Dermis microvascular lymphatic vessel endothelial cell (primary cell): ENCODE results near the gene MSLN. TPM values are rescaled to one million over a fixed set of nuclear protein-coding genes. Genes with fewer than 3 reads are reported as not detected.

Experiments
- DNase-seq, 2 donors: peaks; one replicate each; pipeline versions ENCODE4 v3.0.0 to v3.0.0-alpha.2; 2010; ENCODE audit warnings: low read depth in 2 of 2
- total RNA-seq: library from RNA; depleted of rRNA; stranded (reverse); fragments of >200 nt; gene quantifications from 2 replicates; pipeline ENCODE4 v1.2.1, GENCODE V29; 2014

Gene MSLN
- total RNA-seq, 1 donor from 2014 or later: 0.39 TPM

- no peak for DNase-seq
Measured at GRCh38 chr16:754656-755055, 5.9 kb upstream of the MSLN start.

DNA sequence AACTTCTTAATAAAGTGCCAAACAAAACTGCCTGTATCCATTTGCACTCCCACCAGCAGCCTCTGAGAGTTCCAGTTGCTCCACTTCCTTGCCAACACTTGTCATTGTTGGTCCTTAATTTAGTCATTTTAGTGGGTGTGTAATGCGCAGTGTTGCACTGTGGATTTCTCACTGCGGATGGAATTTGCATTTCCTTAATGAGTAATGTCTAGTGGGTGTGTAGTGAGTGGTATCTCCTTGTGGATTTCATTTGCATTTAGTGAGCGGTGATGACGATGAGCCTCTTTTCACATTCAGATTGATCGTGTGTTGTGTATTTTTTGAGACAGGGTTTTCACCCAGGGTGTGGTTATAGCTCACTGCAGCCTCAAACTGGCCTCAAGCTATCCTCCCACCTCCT is 4.1 kb upstream of the MSLN start:
- DNase-seq: no peak

DNA sequence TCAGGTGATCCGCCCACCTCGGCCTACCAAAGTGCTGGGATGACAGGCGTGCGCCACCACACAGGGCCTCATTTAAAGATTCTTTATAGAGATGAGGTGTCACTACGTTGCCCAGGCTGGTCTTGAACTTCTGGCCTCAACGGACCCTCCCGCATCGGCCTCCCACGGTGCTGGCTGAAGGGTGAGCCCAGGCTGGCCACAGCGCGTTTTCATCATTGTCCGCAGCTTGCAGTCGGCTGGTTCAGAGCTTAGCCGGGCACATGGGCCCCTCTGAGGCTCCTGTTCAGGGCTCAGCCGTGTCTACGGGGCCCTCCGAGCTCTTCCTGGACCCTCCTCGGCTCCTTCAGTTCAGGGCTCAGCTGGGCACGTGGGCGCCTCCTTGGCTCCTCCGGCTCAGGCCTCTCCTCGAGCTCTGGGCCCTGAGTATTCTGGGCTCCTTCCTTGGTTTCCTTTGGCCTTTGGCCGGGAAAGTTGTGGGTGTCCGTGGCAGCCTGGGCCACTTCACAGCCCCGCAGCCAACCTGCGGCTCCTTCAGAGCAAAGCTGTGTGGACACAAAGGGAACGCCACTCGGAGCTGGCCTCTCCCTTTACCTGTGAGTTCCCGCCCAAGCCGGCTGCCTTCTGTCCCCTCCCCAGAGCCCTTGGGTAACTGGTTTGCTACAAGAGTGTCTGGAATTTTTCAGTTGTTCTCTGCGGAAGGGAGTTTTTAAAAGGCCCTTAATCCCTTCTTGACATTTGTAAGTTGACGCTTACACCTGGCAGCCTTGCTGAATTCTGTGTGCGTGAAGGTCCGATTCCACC is 1.2 kb upstream of the MSLN start:
- no peak for DNase-seq

- no peak for DNase-seq
Measured at GRCh38 chr16:760065-760464, 469 bp upstream of the MSLN start.

DNA sequence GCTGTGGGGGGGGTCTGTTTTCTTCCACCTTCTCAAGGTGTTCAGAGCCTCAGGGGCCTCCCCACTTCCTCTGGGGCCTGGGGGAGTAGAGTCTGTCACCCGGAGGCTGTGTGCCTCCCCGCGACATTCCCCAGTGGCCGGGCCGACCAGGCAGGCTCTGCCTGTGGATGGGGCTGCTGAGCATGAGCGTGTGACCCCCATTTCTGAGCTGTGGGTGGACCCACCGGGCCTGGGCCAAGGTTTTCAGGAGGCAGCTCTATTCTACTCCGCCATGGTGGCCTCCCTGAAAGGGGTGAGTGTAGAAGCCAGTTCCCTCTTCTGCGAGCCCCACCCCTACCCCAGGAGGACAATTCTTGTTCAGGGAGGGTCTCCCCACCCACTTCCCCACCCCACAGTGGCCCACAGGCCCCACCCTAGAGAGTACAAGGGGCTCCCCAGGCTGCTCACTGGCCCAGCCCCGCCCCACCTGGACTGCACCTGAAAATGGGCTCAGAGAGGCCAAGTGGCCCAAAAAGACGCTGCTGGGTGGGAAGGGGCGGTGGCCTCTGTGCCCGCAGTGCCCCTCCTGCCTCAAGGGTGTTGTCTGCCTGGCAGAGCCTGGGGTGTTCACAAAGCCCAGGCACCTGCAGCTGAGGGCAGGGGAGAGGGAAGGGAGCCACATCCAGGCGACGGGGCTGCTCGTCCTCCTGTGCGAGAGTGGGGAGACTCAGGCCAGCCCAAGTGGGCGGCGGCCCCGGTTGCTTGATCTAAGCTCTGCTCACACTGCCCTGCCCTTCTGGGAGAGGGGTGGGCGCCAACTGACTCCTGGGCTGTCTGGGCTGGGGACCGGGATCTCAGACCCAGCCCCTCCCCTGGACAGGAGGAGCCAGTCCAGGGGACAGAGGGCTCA is 1.3 kb downstream of the MSLN start:
- DNase-seq: no peak

DNA sequence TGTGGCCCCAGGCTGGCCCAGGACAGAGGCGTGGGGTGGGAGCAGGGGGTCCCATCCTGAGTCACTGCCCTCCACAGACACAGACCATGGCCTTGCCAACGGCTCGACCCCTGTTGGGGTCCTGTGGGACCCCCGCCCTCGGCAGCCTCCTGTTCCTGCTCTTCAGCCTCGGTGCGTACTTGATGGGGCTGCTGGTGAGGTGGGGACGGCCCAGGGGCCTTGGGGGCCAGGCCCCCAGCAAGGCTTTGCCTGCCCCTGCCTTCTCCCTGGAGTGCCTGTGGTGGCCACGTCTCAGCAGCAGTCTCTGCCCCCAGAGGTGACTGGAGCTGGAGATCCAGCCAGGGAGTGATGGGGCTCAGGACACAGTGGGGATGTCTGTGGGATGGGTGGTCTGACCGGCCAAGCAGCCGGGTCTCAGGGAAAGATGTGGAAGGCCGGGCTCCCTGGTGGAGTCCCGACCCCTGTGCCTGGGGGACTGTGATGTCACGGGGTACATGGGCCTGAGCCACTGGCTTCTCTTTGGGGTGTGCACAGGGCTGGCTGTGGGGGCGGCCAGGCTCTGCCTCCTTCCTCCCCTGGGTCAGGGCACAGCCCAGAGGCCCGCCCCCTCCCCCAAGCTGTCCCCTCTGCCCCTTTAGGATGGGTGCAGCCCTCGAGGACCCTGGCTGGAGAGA is 2.2 kb downstream of the MSLN start:
- no peak for DNase-seq

GRCh38 chr16:763369-764183 is 3.0 kb downstream of the MSLN start:
- no peak for DNase-seq

GRCh38 chr16:764184-764750 is 3.7 kb downstream of the MSLN start:
- no peak for DNase-seq

DNA sequence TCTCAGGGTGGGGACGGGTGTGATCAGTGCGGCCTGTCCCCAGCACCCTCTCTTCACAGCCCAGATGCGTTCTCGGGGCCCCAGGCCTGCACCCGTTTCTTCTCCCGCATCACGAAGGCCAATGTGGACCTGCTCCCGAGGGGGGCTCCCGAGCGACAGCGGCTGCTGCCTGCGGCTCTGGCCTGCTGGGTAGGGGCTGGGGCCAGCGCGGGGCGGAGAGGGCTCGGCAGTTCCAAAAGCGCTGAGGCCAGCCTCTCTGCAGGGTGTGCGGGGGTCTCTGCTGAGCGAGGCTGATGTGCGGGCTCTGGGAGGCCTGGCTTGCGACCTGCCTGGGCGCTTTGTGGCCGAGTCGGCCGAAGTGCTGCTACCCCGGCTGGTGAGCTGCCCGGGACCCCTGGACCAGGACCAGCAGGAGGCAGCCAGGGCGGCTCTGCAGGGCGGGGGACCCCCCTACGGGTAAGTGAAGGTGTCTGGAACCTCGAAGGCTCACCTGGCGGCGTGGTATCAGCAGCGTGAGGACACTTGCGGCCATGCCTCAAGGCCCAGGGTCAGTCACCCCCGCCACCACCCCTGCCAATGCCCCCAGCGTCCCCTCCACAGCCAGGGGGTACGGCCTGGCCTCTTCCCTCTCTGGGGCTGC is 4.4 kb downstream of the MSLN start:
- DNase-seq: no peak

DNA sequence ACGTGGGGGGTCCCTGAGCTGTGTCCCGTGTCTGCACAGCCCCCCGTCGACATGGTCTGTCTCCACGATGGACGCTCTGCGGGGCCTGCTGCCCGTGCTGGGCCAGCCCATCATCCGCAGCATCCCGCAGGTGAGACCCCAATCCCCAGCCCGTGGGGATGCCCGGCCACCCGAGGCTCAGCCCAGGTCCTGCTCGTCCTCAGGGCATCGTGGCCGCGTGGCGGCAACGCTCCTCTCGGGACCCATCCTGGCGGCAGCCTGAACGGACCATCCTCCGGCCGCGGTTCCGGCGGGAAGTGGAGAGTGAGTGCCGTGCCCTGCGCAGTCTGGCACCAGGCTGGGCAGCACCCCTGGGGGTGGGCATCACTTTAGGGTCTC is 4.9 kb downstream of the MSLN start:
- no peak for DNase-seq

GRCh38 chr16:766008-766819 is 5.7 kb downstream of the MSLN start:
- no peak for DNase-seq

- no peak for DNase-seq
Measured at GRCh38 chr16:766820-767640, 6.5 kb downstream of the MSLN start.

DNA sequence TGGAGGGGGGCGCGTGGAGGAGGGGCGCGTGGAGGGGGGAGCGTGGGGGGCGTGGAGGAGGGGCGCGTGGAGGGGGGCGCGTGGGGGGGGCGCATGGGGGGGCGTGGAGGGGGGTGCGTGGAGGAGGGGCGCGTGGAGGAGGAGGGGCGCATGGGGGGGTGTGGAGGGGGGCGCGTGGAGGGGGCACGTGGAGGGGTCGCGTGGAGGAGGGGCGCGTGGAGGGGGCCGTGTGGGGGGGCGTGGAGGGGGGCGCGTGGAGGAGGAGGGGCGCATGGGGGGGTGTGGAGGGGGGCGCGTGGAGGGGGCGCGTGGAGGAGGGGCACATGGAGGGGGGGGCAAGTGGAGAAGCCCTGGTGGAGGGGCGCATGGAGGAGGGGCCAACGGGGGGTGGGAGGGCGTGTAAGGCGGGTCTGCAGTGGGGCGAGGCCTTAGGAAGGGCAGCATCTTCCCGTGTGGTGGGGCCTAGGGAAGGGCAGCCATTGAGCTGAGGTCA is 7.3 kb downstream of the MSLN start:
- DNase-seq: no peak

GRCh38 chr16:768428-768827 is 7.9 kb downstream of the MSLN start:
- no peak for DNase-seq

DNA sequence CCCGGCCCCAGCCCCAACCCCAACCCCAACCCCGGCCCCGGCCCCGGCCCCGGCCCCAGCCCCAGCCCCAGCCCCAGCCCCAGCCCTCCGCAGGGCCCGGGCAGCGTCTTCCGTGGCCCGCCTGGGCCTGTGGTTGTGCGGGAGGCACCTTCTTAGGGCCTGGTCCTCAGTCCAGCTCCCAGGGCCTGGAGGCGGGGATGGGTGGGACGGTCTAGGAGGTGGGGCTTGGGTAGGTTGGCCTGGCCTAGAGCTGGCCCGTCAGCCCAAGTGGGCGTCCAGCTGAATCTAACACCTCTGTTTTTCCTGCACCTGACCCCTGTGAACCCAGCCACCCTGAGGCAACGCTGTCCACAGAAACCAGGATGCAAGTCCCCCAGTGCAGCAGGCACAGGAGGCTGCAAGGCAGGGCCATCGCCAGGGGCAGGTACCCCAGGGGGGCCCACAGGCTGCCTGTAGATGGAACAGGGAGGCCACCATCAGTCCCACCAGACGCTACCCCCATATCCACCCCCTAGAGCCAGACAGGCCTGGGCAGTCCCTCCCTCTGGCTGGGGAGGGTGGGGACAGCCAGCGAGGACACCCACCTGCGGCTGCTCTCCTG is 8.8 kb downstream of the MSLN start:
- no peak for DNase-seq

DNA sequence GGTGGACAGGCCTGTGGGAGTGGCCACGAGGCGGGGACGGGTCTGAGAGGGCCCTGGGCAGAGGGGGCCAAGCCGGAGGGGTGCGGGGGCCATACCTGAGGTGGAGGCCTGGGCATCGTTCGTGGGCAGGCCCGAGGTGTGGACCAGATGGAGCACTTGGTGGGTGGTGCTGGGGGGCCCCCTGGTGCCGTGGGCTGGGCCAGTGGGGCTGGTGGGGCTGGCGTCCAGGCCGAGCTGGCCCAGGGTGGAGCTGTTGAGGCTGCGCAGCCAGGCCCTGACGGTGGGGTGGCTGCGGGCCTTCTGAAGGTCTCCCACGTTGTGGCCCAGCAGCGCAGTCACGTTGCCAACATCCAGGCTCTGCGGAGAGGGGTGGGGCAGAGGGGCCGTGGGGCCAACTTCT is 9.4 kb downstream of the MSLN start:
- DNase-seq: no peak

- DNase-seq: no peak
Measured at GRCh38 chr16:770411-770810, 9.9 kb downstream of the MSLN start.

DNA sequence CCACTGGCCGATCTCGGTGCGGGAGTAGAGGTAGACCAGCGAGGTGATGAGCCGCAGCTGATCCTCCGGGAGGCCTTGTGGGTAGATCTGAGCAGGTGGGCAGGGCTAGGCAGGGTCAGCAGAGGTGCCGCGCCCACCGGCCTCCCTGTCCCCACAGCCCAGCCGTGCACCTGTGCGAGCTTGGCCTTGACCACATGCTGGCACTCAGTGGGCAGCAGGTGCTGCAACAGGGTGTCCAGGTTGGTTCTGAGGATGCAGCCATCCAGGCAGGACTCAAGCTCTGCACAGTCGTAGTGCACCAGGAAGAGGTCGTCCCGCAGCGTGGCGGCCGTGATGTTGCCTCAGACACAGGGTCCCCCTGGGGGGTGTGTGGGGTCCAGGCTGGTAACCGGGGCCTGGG is 12.4 kb downstream of the MSLN start:
- DNase-seq: no peak
